ENCODE measurements around the gene XRN2.

XRN2 gene

DNA sequence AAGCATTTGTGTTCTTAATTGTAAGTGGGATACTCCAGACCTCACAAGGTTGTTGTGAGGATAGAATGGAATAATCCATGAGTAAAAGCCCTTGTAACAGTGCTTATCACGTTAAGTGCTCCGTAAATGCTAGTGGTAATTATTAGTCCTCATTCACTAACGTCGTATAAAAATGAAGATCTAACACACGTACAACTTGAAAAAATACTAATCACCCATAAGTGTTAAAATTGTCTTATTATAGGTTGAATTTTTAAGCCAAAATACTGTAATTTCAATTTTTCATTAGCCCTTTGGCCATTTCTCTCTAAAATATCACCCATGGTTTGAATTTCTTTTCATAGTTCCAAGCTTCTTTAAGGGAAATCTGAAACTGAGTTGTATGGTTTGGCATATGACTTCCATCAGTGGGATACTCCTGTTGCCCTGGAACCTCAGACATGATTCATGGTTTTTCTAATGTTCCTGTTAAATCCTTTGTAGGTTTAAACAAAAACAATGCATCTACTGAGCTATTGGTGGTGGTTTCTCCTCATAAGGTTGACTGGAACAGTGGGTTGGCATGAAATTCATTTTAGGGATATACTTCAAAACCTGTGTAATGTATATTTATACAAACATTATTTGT is 19.1 kb downstream of the XRN2 start:
- TF ChIP-seq FOXP2 (optimal IDR thresholded peaks at IDR 0.05; ENCODE audit: borderline replicate concordance, extremely low read depth, extremely low read length, insufficient read depth) (no peak), POLR2AphosphoS5 (IDR thresholded peaks at IDR 0.05; ENCODE audit: low read depth, low read length) (no peak), TAF1 (IDR thresholded peaks at IDR 0.05; ENCODE audit: borderline replicate concordance, insufficient read depth, low read length) (no peak), SIN3A (IDR thresholded peaks at IDR 0.05; ENCODE audit: borderline replicate concordance, insufficient read depth, low read length) (no peak)
- TF ChIP-seq, protein P1, sequence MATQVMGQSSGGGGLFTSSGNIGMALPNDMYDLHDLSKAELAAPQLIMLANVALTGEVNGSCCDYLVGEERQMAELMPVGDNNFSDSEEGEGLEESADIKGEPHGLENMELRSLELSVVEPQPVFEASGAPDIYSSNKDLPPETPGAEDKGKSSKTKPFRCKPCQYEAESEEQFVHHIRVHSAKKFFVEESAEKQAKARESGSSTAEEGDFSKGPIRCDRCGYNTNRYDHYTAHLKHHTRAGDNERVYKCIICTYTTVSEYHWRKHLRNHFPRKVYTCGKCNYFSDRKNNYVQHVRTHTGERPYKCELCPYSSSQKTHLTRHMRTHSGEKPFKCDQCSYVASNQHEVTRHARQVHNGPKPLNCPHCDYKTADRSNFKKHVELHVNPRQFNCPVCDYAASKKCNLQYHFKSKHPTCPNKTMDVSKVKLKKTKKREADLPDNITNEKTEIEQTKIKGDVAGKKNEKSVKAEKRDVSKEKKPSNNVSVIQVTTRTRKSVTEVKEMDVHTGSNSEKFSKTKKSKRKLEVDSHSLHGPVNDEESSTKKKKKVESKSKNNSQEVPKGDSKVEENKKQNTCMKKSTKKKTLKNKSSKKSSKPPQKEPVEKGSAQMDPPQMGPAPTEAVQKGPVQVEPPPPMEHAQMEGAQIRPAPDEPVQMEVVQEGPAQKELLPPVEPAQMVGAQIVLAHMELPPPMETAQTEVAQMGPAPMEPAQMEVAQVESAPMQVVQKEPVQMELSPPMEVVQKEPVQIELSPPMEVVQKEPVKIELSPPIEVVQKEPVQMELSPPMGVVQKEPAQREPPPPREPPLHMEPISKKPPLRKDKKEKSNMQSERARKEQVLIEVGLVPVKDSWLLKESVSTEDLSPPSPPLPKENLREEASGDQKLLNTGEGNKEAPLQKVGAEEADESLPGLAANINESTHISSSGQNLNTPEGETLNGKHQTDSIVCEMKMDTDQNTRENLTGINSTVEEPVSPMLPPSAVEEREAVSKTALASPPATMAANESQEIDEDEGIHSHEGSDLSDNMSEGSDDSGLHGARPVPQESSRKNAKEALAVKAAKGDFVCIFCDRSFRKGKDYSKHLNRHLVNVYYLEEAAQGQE (IDR thresholded peaks at IDR 0.05; ENCODE audit: insufficient read depth in 1 of 2, low read depth in 2 of 2, low read length in 2 of 2) = no peak

DNA sequence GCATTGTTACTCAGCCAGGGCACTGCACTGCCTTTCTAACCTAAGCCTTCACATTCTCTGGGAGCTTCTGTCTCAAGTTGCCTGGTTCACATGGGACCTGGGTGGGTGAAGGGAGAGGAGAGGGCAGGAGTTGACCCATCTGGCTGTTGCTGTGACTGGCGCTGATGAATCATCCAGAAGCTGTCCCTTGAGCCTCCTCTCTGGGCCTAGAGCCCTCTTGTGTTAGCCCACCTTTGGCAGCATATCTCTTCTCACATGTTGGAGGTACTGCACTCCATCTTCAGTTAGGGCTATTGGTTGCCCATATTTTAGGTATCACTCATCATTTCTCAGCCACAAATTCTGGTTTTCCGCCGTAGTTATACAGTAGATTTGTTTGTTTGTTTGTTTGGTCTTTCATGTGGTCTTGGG is 19.8 kb downstream of the XRN2 start:
- TF ChIP-seq POLR2AphosphoS5 (IDR thresholded peaks at IDR 0.05; ENCODE audit: low read depth, low read length) = no peak
- TF ChIP-seq, protein P1 (IDR thresholded peaks at IDR 0.05; ENCODE audit: insufficient read depth in 1 of 2, low read depth in 2 of 2, low read length in 2 of 2) = no peak
- no peak for TF ChIP-seq FOXP2 (optimal IDR thresholded peaks at IDR 0.05; ENCODE audit: borderline replicate concordance, extremely low read depth, extremely low read length, insufficient read depth)
- TF ChIP-seq SIN3A (IDR thresholded peaks at IDR 0.05; ENCODE audit: borderline replicate concordance, insufficient read depth, low read length) = no peak
- no peak for TF ChIP-seq TAF1 (IDR thresholded peaks at IDR 0.05; ENCODE audit: borderline replicate concordance, insufficient read depth, low read length)

DNA sequence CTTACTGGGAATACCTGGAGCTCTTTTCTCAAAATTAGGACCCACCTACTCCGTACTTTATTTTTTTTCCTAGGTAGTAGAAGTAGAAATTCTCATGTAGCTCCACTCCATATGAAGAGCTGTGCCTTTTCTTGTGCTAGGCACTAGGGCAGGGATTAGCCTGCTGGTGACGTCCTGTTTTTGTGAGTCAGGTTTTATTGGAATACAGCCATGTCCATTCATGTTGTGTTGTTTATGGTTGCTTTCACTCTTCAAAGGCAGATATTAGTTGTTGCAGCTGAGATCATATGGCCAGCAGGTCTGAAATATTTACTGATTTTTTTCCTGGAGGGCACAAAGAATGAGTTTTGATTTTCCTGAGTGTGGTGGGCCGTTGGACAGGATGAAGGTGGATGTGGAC is 20.5 kb downstream of the XRN2 start:
- no peak for TF ChIP-seq TAF1 (IDR thresholded peaks at IDR 0.05; ENCODE audit: borderline replicate concordance, insufficient read depth, low read length)
- no peak for TF ChIP-seq POLR2AphosphoS5 (IDR thresholded peaks at IDR 0.05; ENCODE audit: low read depth, low read length)
- no peak for TF ChIP-seq FOXP2 (optimal IDR thresholded peaks at IDR 0.05; ENCODE audit: borderline replicate concordance, extremely low read depth, extremely low read length, insufficient read depth)
- no peak for TF ChIP-seq SIN3A (IDR thresholded peaks at IDR 0.05; ENCODE audit: borderline replicate concordance, insufficient read depth, low read length)
- TF ChIP-seq, protein P1 (IDR thresholded peaks at IDR 0.05; ENCODE audit: insufficient read depth in 1 of 2, low read depth in 2 of 2, low read length in 2 of 2) = no peak

DNA sequence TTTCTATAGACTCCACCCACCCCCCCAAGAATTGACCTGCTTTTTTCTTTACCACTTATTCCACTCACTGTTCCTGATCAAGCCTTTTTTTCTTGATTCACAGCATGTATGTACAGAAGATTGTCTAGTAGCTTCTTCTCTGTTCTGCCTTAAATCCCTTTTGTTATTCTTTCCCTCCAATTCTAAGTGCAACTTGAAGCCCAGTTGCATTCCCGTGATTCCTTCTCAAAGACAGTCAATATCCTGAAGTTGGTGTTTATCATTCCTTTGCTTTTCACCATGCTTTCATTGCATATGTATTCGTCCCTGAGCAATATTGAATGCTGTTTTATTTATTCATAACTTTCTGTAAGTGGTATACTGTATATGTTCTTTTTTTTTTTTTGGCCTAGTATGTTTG is 21.0 kb downstream of the XRN2 start:
- TF ChIP-seq FOXP2 (optimal IDR thresholded peaks at IDR 0.05; ENCODE audit: borderline replicate concordance, extremely low read depth, extremely low read length, insufficient read depth) (no peak), POLR2AphosphoS5 (IDR thresholded peaks at IDR 0.05; ENCODE audit: low read depth, low read length) (no peak), SIN3A (IDR thresholded peaks at IDR 0.05; ENCODE audit: borderline replicate concordance, insufficient read depth, low read length) (no peak), TAF1 (IDR thresholded peaks at IDR 0.05; ENCODE audit: borderline replicate concordance, insufficient read depth, low read length) (no peak)
- TF ChIP-seq, protein P1 (IDR thresholded peaks at IDR 0.05; ENCODE audit: insufficient read depth in 1 of 2, low read depth in 2 of 2, low read length in 2 of 2) = no peak

Measured in PFSK-1 (cell line).